T follicular helper cell (primary cell): ENCODE results near the gene LGALS13.

Experiments used
- DNase-seq: peaks from one replicate; pipeline ENCODE4 v3.0.0-alpha.2; 2020; ENCODE audit warnings: low read depth
- total RNA-seq, 2 experiments: gene quantifications; one replicate each; lab custom pipeline; 2026; lab: John Stamatoyannopoulos, UW

The LGALS13 gene
- 0 reads per million in 2 experiments for total RNA-seq

DNA sequence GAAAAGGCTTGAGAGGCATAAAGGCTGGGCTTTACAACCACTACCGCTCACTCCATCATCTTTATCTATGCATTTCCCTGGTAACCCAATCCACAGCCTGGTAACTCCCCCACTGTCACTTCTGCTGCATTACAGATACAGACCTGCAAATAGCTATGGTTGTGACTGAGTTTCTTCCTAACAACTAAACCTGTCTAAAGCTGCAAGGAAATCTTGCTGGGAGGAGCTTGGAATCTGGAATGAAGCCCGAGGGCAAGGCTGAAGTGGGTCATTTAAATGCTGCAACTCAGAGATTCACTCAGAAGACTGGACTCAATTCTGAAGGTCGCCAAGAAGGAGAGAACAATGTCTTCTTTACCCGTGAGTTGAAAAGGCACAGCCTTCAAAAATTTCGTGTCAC is at the start of gene LGALS13:
Gene LGALS13 (plus strand): TSS at position 301 of the 400 bp plus-strand sequence. CDS start 45 bp downstream, at position 346.
- DNase-seq = no peak

DNA sequence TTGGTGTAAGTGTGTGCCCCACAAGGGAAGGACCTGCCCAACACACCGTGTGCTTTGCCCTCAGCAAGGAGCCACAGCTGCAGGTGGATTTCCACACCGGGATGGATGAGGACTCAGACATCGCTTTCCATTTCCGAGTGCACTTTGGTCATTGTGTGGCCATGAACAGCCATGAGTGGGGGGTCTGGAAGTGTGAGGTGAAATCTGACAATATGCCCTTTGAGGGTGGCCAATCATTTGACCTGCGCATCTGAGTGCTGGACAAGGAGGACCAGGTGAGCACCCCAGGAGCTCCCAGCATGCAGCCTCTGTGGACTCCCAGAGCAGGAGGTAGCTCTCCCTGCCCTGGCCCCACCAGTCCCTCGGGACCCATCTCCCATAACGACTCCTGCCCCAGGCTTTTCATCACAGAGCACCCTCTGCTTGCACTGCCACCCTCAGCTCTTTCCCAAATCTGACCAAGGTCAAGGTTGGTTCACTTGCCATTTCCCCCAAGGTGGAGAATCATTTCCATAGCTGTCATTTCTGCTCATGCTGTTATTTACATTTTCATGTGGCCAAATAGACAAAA is 49.2 kb upstream of the LGALS13 start:
- no peak for DNase-seq

- DNase-seq = no peak
These were observed 47.5 kb upstream of the LGALS13 start for GRCh38 chr19:39554701-39555311.

DNA sequence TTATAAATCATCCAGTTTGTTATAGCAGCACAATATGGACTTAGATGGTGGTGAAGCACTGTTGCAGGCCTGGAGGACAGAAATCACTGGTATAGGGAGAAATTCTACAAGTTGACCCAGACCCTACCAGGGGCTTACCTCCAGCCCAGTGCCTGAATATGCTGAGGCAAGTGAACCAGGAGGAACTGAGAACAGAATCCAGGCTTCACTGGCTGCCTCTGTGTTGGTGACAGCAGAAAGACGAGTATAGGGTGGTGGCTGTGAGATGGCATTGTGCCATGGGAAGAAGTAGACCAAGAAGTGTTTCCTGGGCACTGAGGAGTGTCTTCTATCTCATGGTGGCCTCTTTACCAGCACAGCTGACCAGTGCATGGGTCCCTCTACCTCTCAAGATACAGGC is 46.4 kb upstream of the LGALS13 start:
- DNase-seq = no peak

DNA sequence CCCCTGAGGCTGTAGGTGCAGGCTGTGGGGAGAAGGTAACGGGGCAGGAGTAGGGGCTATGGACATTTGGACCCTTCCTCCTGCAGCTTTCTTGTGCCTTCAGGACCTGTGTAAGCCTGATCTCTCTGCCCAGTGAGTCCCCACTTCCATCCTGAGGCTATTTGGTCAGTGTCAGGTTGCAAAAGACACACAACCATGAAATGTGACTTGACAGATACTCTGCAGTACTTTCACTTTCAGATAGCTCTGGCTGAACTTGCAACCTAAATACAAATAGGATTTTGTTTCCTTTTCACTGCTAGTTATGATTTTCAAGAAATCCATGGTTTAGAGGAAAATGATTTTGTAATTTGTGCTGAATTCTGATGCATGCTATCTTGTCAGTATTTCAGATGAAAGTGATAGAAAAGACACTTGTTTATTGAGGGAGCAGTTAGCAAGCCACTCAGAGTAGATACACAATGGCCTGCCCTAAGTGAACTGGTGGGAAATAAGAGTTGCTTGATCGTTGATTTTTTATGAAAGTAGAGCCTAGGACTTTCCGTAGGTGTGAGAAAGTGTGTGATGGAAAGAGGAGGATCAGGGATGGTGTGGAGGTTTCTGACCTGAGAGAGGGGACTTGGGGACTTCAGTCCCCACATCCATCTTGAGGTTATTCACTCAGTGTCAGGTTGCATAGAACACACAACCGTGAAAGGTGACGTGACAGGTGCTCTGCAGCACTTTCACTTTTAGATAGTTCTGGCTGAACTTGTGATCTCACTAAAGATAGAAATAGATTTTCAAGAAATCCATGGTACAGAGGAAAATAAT is 44.3 kb upstream of the LGALS13 start:
- DNase-seq = no peak

DNA sequence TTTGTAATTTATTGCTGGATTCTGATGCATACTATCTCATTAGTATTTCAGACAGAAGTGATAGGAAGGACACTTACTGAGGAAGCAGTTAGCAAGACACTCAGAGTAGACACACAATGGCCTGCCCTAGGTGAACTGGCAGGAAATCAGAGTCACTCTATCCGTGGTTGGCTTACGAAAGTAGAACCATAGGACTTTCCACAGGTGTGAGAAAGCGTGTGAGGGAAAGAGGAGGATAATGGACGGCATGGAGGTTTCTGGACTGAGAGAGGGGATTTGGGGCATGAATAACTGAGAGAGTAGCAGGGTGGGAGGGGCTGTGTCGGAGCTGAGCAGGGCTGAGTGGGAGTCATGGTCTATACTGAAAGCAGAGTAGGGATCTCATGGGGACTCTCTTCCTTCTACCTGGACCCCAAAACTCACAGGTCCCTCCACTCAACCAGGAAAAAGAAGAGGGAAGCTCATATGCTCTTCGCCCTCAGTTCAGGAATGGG is 43.7 kb upstream of the LGALS13 start:
- DNase-seq = no peak

GRCh38 chr19:39563408-39563807 is 38.9 kb upstream of the LGALS13 start:
- no peak for DNase-seq

DNA sequence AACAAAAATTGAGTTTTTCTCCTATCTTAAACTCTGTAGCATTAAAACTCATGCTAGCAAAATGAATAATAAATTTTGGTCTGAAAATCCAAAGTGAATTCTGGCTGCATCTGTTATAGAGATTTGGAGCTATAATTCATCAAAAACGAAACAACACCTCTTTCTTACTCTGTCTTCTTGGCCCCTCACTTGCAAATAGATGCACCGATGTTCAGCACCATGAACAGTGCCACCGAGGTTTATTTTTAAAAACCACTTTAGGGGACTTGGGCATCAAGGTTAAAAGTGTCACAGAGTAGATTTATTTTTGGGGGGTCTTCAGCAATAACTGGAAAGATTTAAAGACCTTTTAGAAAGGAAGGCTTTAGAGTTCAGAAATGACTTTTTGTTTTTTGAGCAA is 36.3 kb upstream of the LGALS13 start:
- no peak for DNase-seq

DNA sequence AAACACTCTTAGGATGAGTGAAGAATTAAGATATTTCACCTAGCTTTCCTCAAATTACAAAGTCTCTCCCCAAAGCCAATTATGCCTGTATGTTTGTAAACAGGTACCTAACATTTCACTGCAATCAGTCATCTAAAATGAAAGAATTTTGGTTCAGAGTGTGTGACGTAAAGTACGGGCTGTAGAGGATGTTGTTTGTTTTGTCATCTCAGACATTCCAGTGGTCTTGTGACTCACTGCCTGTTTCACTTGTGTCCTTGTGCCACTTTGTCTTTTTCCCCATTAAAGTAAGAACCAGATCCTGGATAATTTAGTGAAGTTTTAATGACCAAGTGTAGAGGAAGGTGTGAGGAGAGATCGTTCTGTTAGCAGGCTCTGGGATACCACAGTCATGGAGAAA is 33.7 kb upstream of the LGALS13 start:
- DNase-seq = no peak

DNA sequence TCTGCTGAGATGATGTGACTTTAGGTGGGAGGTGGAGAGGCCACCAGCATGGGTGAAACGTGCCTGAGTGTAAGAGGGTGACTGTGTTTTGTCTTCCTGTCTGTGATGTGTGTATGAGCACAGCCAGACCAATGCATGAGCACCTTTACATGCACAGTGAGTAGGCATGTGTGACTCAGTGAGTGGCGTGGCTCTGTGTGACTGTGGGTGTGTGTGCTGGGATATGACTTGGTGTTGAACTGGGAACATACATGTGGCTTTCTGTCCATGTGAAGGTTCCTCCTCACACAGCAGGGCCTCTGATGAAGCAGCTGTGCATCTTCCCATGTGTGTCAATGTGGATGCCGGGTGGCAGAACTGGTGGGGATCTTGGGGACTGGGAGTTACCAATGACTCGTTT is 19.9 kb upstream of the LGALS13 start:
- DNase-seq = no peak

- no peak for DNase-seq
These were observed 19.3 kb upstream of the LGALS13 start for GRCh38 chr19:39582891-39583625.

DNA sequence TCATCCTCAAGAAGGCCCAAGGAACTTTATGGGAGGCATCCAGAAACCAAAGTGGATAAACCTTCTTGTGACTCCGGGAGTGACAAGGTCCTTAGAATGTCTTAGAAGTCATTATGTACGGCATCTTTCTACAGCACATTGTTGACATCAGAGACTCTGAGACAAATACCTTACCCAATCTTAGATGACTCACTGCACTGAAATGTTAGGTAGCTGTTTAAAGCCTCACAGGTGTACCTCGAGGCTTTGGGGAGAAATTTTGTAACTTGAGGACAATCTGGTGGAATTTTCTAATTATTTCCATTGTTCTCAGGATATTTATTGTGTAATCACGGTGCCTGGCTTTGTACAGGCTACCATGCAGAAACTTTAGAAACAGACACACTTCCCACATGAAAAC is 14.8 kb upstream of the LGALS13 start:
- no peak for DNase-seq

DNA sequence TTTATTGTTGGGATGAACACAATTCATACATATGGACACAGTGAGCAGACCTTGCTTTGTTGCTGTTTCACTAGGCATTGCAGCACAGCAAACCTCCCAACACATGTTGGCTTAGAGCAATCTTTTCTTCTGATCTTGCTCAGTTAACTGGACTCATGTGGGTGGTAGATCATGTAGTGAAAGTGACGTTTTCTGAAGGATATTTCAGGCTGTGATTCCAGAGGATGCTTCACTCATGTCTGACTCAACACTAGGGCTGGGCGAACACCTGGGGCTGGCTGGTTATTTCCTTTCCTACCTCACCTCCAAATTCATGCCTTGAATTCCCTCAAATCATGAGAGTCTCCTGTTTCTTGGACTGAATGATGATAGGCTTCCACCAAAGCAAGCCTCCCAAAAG is 14.3 kb upstream of the LGALS13 start:
- DNase-seq = no peak

GRCh38 chr19:39590265-39590664 is 12.1 kb upstream of the LGALS13 start:
- DNase-seq = no peak

DNA sequence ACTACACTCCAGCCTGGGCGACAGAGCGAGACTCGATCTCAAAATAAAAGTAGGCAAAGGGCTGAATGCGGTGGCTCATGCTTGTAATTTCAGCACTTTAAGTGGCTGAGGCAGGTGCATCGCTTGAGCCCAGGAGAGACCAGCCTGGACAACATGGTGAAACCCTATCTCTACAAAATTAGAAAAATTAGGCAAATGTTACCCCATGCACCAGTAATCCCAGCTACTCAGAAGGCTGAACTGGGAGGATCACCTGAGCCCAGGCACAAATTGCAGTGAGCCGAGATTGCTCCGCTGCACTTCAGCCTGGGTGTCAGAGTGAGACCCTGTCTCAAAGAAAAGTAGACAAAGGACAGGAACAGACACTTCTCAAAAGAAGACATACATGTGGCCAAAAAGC is 9.9 kb upstream of the LGALS13 start:
- DNase-seq = no peak

GRCh38 chr19:39595950-39596349 is 6.4 kb upstream of the LGALS13 start:
- no peak for DNase-seq

DNA sequence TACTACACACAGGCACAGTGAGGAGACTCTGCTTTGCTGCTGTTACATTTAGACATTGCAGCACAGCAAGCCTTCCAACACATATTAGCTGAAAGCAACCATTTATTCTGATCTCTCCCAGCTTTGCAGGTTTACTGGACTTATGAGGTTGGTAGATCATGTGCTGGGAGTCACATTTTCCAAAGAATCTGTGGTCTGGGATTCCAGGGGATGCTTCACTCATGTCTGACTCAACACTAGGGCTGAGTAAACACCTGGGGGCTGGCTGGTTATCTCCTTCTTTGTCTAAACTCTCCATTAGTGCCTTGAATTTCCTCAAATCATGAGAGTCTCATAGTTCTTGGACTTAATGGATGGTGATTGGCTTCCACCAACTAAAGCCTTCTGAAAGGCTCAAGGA is 5.4 kb upstream of the LGALS13 start:
- no peak for DNase-seq

DNA sequence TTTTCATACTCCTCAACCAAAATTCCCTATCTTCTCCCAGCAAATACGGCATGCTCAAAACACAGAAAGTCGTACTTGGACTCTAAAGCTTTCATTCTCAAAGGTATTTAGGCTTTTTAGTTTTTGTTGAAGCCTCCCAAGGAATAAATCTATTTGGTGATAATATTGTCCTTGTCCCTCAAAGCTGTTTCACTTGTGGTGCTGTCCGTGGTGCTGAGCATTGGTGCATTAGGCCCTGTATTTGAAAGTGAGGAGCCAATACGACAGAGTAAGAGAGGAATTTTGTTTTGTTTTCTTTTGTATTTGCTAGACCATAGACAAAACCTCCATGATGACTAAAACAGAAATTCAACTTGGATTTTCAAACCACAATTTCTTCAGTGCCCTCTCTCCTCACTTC is 3.2 kb upstream of the LGALS13 start:
- no peak for DNase-seq

- no peak for DNase-seq
These were observed 1.5 kb downstream of the LGALS13 start for GRCh38 chr19:39603825-39604224.

DNA sequence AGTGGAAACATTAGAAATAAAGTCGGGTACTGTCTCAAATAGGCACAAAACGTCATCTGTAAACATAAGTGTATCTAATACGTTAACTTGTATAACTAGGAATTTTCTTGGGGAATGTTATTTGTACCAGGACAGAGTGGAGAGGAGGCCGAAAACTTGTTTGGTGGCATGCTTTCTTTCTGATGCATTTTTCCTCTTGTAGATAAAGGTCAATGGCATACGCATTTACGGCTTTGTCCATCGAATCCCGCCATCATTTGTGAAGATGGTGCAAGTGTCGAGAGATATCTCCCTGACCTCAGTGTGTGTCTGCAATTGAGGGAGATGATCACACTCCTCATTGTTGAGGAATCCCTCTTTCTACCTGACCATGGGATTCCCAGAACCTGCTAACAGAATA is 4.7 kb downstream of the LGALS13 start:
- no peak for DNase-seq

DNA sequence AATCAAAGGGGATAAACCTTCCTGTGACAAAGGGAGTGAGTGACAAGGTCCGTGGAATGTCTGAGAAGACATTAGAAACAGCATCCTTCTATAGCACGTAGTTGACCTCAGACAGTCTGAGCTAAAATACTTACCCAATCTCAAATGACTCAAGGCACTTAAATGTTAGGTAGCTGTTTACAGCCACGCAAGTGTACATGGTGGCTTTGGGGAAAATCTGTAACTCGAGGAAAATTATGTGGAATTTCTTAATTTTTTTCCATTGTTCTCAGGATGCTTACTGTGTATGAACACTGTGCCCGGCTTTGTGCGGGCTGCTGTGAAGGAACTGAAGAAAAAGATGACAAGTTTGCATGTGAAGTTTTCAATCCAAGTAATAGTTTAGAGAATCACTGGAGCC is 5.2 kb downstream of the LGALS13 start:
- DNase-seq = no peak

DNA sequence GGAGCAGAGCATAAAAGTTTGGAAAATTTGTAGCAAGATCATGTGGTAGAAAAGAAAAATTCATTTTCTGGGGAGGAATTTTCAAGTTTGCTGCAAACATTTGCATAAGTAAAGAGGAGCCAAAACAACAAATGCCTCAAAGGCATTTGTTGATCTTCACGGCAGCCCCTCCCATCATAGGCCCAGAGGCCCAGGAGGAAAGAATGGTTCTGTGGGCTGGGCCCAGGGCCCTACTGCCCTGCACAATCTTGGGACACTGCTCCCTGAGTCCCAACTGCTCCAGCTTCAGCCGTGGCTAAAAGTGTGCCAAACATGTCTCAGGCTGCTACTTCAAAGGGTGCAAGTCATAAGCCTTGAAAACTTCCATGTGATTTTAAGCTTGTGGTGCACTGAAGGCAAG is 11.3 kb downstream of the LGALS13 start:
- no peak for DNase-seq
